GM21528 (cell line): ENCODE measurements around the gene OR10A3.

Source experiments
- ATAC-seq: cut with Tn5 transposase; IDR thresholded peaks from one replicate; pipeline ENCODE4 v1.9.1; 2021; ENCODE audit warnings: mild to moderate bottlenecking, moderate library complexity; ENCODE audit not compliant: unreplicated experiment, low FRiP score

The OR10A3 gene

GRCh38 chr11:7944123-7944522, 2.6 kb upstream of the OR10A3 start:
- no peak for ATAC-seq

- no peak for ATAC-seq
Observed at GRCh38 chr11:7941146-7941545, 362 bp downstream of the OR10A3 start.

DNA sequence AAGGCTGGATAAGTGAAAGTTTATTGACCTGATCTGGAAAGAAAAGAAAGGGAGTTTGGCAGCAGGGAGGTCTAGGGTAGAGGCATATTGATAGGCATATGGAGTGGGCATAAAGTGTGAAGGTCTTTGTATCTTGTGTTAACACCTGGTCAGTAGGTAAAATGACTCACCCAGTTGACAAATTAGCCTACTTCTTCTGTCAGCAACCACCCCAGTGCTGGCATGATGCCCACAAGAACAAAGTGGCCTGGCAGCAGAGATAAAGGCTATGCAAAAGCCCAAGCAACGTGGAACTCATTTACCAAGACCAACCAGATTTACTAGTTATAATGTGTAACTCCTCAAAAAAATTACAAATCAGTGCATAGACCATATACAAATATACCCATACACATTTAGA, 4.9 kb downstream of the OR10A3 start:
- no peak for ATAC-seq

GRCh38 chr11:7931168-7931567, 10.3 kb downstream of the OR10A3 start, which contains the start of gene OR10A6:
Gene OR10A6 (minus strand): TSS chr11:7931268. CDS start chr11:7928662, 2,606 bp downstream.
- ATAC-seq: no peak

DNA sequence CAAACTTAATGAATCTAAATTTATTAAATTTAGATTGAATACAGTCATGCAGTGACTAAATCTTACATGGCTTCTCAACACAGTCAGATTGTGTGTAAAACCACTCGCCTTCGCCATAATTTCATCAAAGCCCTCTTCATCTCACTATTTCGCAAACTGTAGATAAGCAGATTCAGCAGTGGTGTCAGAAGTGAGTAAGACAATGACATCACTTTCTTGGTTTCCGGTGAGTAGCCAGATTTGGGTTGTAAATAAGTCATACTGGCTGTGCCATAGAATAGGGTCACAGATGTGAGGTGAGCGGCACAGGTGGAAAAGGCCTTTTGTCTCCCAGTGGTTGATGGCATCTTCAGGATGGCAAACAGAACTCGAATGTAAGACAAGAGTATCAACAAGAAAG, 13.9 kb downstream of the OR10A3 start:
- no peak for ATAC-seq

GRCh38 chr11:7924536-7924935, 17.0 kb downstream of the OR10A3 start:
- no peak for ATAC-seq

DNA sequence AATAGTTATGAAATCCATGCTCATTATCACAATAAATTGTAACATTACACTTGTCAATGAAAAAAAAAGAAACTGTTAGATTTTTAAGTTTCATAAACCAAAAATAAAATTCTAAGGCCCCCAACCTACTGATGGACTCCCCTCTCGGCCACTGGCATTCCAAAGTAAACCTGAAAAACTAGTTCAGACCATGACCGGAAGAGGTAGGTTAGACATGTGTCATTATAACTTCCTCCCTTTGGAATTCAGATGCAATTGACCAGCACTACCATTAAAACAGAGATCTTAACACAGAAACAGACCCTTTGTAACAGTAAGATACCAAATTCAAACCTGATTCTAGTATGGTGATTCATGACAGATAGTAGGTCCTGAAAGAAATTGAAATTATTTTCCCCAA, 23.4 kb downstream of the OR10A3 start:
- no peak for ATAC-seq

DNA sequence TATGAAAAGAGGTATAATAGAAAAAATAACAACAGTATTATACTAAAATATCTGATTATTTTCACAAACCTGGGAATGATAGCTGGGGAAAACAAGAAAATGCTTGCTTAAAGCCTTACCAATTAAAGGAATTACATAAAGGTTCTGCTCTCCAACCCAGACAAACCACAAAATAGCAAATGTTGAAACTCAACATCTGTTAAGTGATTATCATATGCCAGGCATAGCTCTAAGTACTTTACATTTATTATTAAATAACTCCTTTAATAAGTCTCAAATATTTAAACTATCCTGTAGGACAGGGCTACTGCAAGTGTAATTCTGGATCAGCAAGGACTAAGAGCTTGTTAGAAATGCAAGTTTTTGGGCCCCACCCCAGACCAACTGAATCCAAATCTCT, 30.5 kb downstream of the OR10A3 start:
- no peak for ATAC-seq

- no peak for ATAC-seq
Observed at GRCh38 chr11:7910286-7910788, 31.2 kb downstream of the OR10A3 start.

- ATAC-seq: no peak
Observed at GRCh38 chr11:7909585-7910285, 31.8 kb downstream of the OR10A3 start.

GRCh38 chr11:7907121-7907520, 34.4 kb downstream of the OR10A3 start:
- ATAC-seq: no peak

- no peak for ATAC-seq
Observed at GRCh38 chr11:7906481-7906880, 35.0 kb downstream of the OR10A3 start.

DNA sequence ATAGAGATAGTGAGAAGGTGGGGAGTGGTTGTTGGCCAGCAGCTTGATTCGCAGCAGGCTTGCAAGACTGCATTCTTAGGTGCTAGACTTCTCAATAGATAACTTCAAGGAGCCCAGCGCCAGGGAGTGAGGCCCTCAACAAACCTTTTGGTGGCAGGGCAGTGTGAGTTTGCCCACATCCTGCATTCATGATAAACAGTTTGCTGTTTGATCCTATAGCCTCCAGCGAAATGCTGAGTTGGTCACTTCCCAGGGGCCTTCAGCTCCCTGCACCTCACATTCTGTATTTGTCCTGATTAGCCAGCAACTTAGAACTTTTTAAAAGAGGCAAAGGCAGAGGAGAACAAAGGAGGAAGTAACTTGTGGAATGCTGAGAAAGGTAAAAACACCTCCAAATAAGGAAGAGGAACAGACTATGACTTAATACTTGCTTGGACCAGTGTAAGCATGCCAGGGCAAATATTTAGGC, 35.5 kb downstream of the OR10A3 start:
- ATAC-seq: no peak

GRCh38 chr11:7905549-7905948, 36.0 kb downstream of the OR10A3 start:
- no peak for ATAC-seq

- ATAC-seq: no peak
Observed at GRCh38 chr11:7904917-7905316, 36.6 kb downstream of the OR10A3 start.

- no peak for ATAC-seq
Observed at GRCh38 chr11:7903940-7904339, 37.6 kb downstream of the OR10A3 start.

- ATAC-seq: no peak
Observed at GRCh38 chr11:7901319-7901854, 40.1 kb downstream of the OR10A3 start.

DNA sequence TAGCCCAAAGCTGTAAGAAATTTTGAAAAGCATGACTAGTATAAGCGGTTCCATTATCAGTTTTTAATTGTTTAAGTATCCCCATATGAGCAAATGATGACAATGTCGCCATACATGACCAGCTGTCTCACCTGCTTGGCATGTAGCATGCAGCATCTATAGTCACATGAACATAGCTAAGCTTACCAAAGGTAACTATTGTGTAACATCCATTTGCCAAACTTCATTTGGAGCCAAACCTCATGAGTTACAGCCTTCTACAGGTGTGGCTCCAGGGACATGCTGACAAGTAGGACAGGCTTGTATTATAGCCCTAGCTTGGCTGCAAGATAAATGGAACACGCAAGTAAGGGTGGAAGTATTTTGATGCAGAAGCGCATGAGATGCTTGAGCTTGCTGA, 40.8 kb downstream of the OR10A3 start:
- no peak for ATAC-seq

DNA sequence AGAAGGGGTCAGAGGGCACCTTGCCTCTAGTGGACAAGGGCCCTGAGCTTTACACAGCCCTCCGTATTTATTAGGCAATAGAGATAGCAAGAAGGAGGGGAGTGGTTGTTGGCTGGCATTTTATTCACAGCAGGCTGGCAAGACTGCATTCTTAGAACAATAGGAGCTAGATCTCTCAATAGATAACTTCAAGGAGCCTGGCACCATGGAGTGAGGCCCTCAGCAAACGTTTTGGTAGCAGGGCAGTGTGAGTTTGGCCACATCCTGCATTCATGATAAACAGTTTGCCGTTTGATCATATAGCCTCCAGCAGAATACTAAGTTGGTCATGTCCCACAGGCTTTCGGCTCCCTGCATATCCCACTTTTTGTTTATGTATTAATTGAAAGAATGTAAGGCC, 42.1 kb downstream of the OR10A3 start:
- no peak for ATAC-seq

DNA sequence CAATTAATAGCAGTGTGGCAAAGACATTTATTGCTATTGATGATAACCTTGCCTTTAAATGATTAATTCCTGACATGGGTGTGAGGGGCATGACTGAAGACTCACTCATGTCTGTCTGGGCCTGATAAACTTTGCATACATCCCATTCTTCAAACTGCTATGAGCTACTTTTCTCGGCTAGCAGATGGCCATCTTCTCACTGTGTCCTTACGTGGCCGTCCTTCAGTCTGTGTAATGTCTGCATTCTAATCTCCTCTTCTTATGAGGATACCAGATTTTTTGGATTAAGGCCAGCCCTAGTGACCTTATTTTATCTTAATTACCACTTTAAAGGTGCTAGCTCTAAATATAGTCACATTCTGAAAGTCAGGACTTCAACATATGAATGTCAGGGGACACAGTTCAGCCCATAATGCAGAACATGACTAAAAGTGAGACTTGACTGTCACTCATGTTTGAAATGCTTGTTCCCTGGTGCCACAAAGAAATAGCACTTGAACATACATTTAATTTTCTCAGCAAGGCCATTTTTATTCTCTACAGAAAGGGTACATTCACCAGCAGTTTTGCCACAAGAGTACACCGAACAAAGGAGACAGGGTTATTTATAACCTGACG, 42.7 kb downstream of the OR10A3 start:
- no peak for ATAC-seq

DNA sequence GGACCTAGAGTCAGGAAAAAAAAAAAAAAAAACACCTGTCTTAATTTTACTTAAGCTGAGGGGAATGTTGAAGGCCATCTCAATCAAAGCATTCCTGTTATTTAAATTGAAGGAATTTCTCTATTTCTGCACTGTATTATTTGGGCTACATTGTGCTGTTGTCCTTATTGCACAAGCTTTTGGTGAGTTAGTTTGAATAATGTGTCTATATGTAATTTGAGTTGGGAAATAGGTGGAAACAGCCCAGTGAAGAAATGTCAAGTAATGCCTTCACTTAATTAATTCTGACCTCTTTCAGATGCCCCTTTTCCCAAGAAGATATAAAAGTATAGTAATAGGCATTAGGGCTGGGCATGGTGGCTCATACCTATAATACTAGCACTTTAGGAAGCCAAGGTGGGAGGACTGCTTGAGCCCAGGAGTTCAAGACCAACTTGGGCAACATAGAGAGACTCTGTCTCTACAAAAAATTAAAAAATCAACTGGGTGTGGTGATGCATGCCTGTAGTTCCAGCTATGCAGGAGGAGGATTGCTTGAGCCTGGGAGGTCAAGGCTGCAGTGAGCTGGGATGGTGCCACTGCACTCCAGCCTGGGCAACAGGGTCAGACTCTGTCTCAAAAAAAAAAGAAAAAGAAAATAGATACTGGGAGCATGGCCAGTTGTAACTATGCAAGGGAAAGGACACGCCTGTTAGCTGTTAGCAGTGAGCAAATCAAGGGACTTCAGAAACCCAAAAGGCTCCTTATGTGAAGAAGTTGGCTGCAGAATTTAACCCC, 45.3 kb downstream of the OR10A3 start:
- ATAC-seq: no peak
